HEK293 (cell line): ENCODE data around the gene PMF1.

ENCODE experiments used
- SP2 ChIP-seq: fragments of 450-650 bp; formaldehyde crosslinking; IDR thresholded peaks from 2 replicates; pipeline ENCODE4 v1.5.1; 2016; ENCODE audit warnings: missing biosample characterization, missing genetic modification characterization
- ZNF239 ChIP-seq: fragments of 450-650 bp; formaldehyde crosslinking; IDR thresholded peaks from 2 replicates; pipeline ENCODE4 v1.5.1; 2016; ENCODE audit warnings: missing biosample characterization, missing genetic modification characterization
- ZNF426 ChIP-seq: fragments of 450-650 bp; formaldehyde crosslinking; IDR thresholded peaks from 2 replicates; pipeline ENCODE4 v1.5.1; 2017; ENCODE audit warnings: missing biosample characterization, missing genetic modification characterization, mild to moderate bottlenecking, inconsistent platforms, moderate library complexity
- ZNF837 ChIP-seq: fragments of 450-650 bp; formaldehyde crosslinking; IDR thresholded peaks from 2 replicates; pipeline ENCODE4 v1.5.1; 2016; ENCODE audit warnings: missing biosample characterization, missing genetic modification characterization
- TF ChIP-seq, protein P1 (sequence below): fragments of 450-650 bp; formaldehyde crosslinking; IDR thresholded peaks from 2 replicates; pipeline ENCODE4 v1.5.1; 2016; ENCODE audit warnings: missing biosample characterization, missing genetic modification characterization

- TF ChIP-seq, protein P1, sequence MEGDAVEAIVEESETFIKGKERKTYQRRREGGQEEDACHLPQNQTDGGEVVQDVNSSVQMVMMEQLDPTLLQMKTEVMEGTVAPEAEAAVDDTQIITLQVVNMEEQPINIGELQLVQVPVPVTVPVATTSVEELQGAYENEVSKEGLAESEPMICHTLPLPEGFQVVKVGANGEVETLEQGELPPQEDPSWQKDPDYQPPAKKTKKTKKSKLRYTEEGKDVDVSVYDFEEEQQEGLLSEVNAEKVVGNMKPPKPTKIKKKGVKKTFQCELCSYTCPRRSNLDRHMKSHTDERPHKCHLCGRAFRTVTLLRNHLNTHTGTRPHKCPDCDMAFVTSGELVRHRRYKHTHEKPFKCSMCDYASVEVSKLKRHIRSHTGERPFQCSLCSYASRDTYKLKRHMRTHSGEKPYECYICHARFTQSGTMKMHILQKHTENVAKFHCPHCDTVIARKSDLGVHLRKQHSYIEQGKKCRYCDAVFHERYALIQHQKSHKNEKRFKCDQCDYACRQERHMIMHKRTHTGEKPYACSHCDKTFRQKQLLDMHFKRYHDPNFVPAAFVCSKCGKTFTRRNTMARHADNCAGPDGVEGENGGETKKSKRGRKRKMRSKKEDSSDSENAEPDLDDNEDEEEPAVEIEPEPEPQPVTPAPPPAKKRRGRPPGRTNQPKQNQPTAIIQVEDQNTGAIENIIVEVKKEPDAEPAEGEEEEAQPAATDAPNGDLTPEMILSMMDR, result no peak
- TF ChIP-seq ZNF837 (tag by site-specific recombination) (no peak), SP2 (tag by site-specific recombination) (no peak), ZNF426 (no peak), ZNF239 (tag by site-specific recombination) (no peak)
Observed at GRCh38 chr1:156263288-156263655, 50.5 kb downstream of the PMF1 start.
